Melanocyte of skin (primary cell): Measurements from ENCODE around the gene TMEM50B. TPM values are rescaled to one million over a fixed set of nuclear protein-coding genes. Genes with fewer than 3 reads are reported as not detected.

Experiments used
- total RNA-seq, 2 donors: library from RNA; depleted of rRNA; stranded (reverse); fragments of >200 nt; gene quantifications; 2 replicates each; pipeline ENCODE4 v1.2.3, GENCODE V29; 2012

The TMEM50B gene
- total RNA-seq: 10 to 100 TPM; 20.3 to 22.3 TPM

DNA sequence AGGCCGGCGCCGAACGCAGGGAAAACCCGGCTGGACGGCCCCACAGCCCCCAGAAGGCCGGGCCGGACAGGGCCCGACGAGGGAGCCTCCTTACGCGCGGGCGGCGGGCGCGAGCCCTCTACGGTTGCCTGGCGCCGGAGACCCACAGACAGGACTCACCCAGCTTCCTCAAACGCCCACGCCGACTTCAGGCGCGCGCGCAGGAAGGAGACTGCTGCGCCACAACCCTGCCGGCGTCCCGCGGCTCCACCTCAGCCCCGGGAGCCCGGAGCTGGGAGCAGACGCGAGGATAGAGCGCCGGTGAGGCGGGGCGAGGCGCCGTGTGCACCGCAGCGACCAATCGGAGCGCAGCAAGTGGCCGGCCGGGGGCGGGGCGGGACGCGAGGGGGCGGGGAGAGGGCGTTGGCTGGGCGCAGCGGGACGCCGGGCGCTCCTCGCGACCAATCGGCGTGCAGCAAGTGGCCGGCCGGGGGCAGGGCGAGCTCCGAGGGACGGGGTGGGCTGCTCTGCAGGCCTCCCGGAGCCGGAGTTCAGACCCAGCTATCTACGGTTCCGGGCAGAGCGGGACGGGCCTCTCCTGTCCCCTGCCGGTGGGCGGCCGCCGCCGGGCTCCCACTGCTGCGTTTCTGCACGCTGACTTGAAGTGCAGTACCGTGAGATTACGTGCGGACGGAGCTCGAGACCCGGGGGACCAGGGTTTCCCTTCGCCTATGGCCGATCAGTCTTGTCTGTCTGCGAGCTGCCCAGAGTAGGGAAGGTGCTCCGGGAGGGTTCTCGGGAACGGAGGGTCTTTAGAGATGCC is at the start of gene TMEM50B:
TSS of gene TMEM50B (minus strand) at position 296 of the 802 bp plus-strand sequence. CDS start 11,089 bp downstream, outside the sequence.

DNA sequence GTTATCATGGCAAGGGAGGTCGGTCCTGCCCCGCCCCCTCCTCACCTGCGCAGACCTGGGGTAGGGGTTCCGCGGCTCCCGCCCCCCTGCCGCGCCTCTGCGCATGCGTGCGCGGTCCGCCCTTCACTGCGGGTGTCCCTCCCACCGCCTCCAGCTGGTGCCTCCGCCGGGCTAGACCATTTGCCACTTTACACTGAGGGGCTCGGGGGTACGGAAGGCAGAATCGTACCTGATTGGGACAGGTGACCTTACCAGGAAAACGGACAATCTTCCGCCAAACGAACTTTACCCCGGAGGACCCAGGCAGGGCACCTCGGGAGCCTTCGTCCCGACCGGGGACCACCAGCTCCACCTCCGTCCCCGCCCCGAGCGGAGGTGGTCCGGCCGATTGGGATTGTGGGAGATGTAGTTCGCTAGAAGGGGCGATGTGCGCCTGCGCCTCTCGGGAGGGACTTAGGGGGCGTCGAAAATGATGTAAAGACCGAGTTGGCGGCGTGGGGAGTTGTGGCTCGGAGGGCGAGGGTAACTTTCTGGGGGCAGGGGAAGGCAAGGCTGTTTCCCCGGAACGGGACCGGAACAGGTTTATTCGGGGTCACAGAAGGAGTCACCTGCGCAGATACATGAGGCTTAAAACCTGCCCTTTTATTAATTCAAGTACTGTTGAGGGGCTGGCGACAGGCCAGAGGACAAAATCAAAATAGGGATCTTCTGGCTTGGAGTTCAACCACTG is 11.8 kb upstream of the TMEM50B start, which contains the start of gene DNAJC28:
TSS of gene DNAJC28 (minus strand) at position 344 of the 730 bp plus-strand sequence. CDS start 2,323 bp downstream, outside the sequence.

DNA sequence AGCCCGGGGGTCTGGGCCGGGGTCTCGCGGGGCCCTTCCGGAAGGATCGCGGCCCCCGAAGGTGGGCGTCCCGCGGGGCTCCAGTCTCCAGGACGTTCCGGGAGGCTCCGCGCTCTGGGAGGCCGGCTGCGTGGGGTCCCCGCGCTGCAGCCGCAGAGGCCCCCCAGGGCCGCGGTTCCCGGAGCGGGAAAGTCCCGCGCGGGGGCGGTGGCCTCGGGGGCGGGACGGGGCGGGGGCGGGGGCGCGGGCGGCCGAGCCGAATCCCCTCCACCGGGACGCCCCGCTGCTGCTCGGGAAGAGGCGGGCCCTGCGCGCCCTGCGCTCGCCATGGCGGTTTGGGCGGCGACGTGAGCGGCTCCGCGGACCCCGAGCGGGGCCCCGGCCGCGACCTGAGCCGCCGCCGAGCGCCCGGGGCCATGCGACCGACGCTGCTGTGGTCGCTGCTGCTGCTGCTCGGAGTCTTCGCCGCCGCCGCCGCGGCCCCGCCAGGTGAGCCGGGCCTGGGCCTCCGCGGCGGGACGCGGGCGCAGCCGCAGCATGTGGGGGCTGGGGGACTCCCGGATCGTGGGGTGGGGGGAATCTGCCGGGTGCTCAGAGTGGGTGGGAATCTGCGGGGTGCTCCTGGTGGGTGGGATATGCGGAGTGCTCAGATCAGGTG is 76.5 kb downstream of the TMEM50B start, which contains the start of gene IFNGR2:
TSS of gene IFNGR2 (plus strand) at position 286 of the 658 bp plus-strand sequence. CDS start at position 417, 131 bp downstream.

Other genes starting within 250 kb of the TMEM50B start
- 10 to 100 TPM; 35.8 to 43.0 TPM for gene IL10RB, start 213.6 kb downstream of the TMEM50B start, total RNA-seq
- 10 to 100 TPM; 12.0 to 13.1 TPM for gene IFNAR1, start 155.0 kb downstream of the TMEM50B start, total RNA-seq
- 10 to 100 TPM; 40.6 to 64.6 TPM for gene IFNGR2, start 76.6 kb downstream of the TMEM50B start, total RNA-seq
- 1 to 10 TPM in 1 of 2 donors, under 1 TPM in 1; 1.00 to 4.5 TPM for gene DNAJC28, start 11.7 kb upstream of the TMEM50B start, total RNA-seq
- gene GART, start 62.1 kb upstream of the TMEM50B start, total RNA-seq: 100 to 1,000 TPM in 1 of 2 donors, 10 to 100 TPM in 1; 87.1 to 143 TPM
- gene SON, start 63.1 kb upstream of the TMEM50B start, total RNA-seq: 100 to 1,000 TPM; 110 to 122 TPM
- gene DONSON, start 108.7 kb upstream of the TMEM50B start, total RNA-seq: 10 to 100 TPM; 22.4 to 52.9 TPM
- 10 to 100 TPM; 14.1 to 14.3 TPM for gene CRYZL1, start 161.8 kb upstream of the TMEM50B start, total RNA-seq
- 10 to 100 TPM; 16.2 to 23.0 TPM for gene ITSN1, start 162.5 kb upstream of the TMEM50B start, total RNA-seq